HG03571 (cell line): Measurements from ENCODE around the gene SEBOX.
"Not testable (repeated sequence)": the region's sequence is repeated elsewhere in the genome, so short reads cannot be mapped to it uniquely, and the experiment has no call there.

Experiments used
- ATAC-seq: cut with Tn5 transposase; IDR thresholded peaks from one replicate; pipeline ENCODE4 v1.9.1; 2021; ENCODE audit not compliant: unreplicated experiment

Gene SEBOX

GRCh38 chr17:28342313-28342712 is 22.7 kb downstream of the SEBOX start:
- ATAC-seq, result no peak

- ATAC-seq, result no peak
These were observed 23.5 kb downstream of the SEBOX start for GRCh38 chr17:28341516-28341915.

- no peak for ATAC-seq
These were observed 24.6 kb downstream of the SEBOX start for GRCh38 chr17:28340374-28340773.

GRCh38 chr17:28339431-28339830 is 25.6 kb downstream of the SEBOX start:
- ATAC-seq, result no peak

- ATAC-seq, result not testable (repeated sequence)
These were observed 26.2 kb downstream of the SEBOX start for GRCh38 chr17:28338769-28339212.

GRCh38 chr17:28338056-28338768 is 26.8 kb downstream of the SEBOX start:
- no peak for ATAC-seq

- no peak for ATAC-seq
These were observed 28.8 kb downstream of the SEBOX start for GRCh38 chr17:28335959-28336871.

GRCh38 chr17:28335201-28335958 is 29.6 kb downstream of the SEBOX start, which contains the start of the genes IFT20 and TNFAIP1:
Gene IFT20, minus strand, starts transcription at chr17:28335472. Its CDS starts 3,487 bp downstream, at chr17:28331985.
Gene TNFAIP1, plus strand, starts transcription at chr17:28335761. Its CDS starts 3,761 bp downstream, at chr17:28339522.
- ATAC-seq, result peak; percentile 94

GRCh38 chr17:28334666-28335200 is 30.3 kb downstream of the SEBOX start:
- no peak for ATAC-seq

GRCh38 chr17:28334171-28334570 is 30.8 kb downstream of the SEBOX start:
- no peak for ATAC-seq

GRCh38 chr17:28333083-28333746 is 31.8 kb downstream of the SEBOX start:
- no peak for ATAC-seq

GRCh38 chr17:28331891-28332420 is 33.0 kb downstream of the SEBOX start:
- ATAC-seq, result no peak

- ATAC-seq, result no peak
These were observed 34.3 kb downstream of the SEBOX start for GRCh38 chr17:28330671-28331070.

GRCh38 chr17:28328325-28328724 is 36.7 kb downstream of the SEBOX start:
- ATAC-seq, result no peak

GRCh38 chr17:28327709-28328108 is 37.3 kb downstream of the SEBOX start:
- ATAC-seq, result no peak

- ATAC-seq, result no peak
These were observed 37.9 kb downstream of the SEBOX start for GRCh38 chr17:28327031-28327607.

- no peak for ATAC-seq
These were observed 38.9 kb downstream of the SEBOX start for GRCh38 chr17:28326114-28326513.

- no peak for ATAC-seq
These were observed 39.8 kb downstream of the SEBOX start for GRCh38 chr17:28325211-28325610.

- no peak for ATAC-seq
These were observed 40.2 kb downstream of the SEBOX start for GRCh38 chr17:28324781-28325180.
